Naive thymus-derived CD4-positive, alpha-beta T cell (primary cell): ENCODE results near the gene MAK. TPM values are rescaled to one million over a fixed set of nuclear protein-coding genes. Genes with fewer than 3 reads are reported as not detected.
"Not testable (repeated sequence)": the region's sequence is repeated elsewhere in the genome, so short reads cannot be mapped to it uniquely, and the experiment has no call there.

ENCODE experiments used
- ATAC-seq: fragments of 150-1000 bp; cut with Tn5 transposase; 2 replicates; pipeline ENCODE4 v1.10.0; 2021; ENCODE audit warnings: mild to moderate bottlenecking, moderate library complexity
- CTCF ChIA-PET: fragments of 350-600 bp; sonication (Branson Sonifier 250); formaldehyde crosslinking; loops from one replicate; lab custom pipeline; 2021; ENCODE audit warnings: antibody characterized with exemption; lab: Charles Lee
- POLR2A ChIA-PET: fragments of 350-600 bp; sonication (Branson Sonifier 250); formaldehyde crosslinking; loops from one replicate; lab custom pipeline; 2021; ENCODE audit warnings: antibody characterized with exemption, inconsistent platforms; lab: Charles Lee
- DNase-seq, 9 donors: peaks; one replicate each; pipeline versions ENCODE4 v3.0.0 to v3.0.0-alpha.2; 2020 to 2022; ENCODE audit warnings: mixed read lengths in 1 of 9
- H3K27ac ChIP-seq: one replicate; pipeline ENCODE4 v1.7.0; 2013; ENCODE audit warnings: mild to moderate bottlenecking, low read depth, low read length, moderate library complexity
- H3K27me3 ChIP-seq, 2 donors: one replicate each; pipeline ENCODE4 v1.7.0; 2013; ENCODE audit warnings: low read length in 2 of 2, mild to moderate bottlenecking in 2 of 2, moderate library complexity in 2 of 2; ENCODE audit not compliant: control insufficient read depth in 2 of 2, insufficient read depth in 2 of 2
- H3K36me3 ChIP-seq, 3 experiments: 1 replicate in 2 of 3; 2 replicates in 1 of 3; pipeline ENCODE4 v1.7.0; 2013; ENCODE audit warnings: low read length in 3 of 3, mild to moderate bottlenecking in 3 of 3, moderate library complexity in 1 of 3; ENCODE audit not compliant: insufficient read depth in 3 of 3, control insufficient read depth in 2 of 3
- H3K4me1 ChIP-seq, 2 donors: one replicate each; pipeline ENCODE4 v1.7.0; 2013; ENCODE audit warnings: low read length in 2 of 2, mild to moderate bottlenecking in 2 of 2, moderate library complexity in 1 of 2; ENCODE audit not compliant: control insufficient read depth in 2 of 2, insufficient read depth in 2 of 2
- H3K4me3 ChIP-seq: 2 replicates; pipeline ENCODE4 v1.7.0; 2013; ENCODE audit warnings: mild to moderate bottlenecking, low read length
- H3K9me3 ChIP-seq, 3 experiments: 1 replicate in 2 of 3; 2 replicates in 1 of 3; pipeline ENCODE4 v1.7.0; 2013; ENCODE audit warnings: low read length in 3 of 3; ENCODE audit not compliant: control insufficient read depth in 2 of 3
- H3K27ac Mint-ChIP-seq, 9 donors: one replicate each; pipeline ENCODE4 v1.8.0; 2020 to 2022; ENCODE audit warnings: mixed read lengths in 9 of 9, mild to moderate bottlenecking in 8 of 9, moderate library complexity in 5 of 9, inconsistent platforms in 2 of 9
- H3K27me3 Mint-ChIP-seq, 5 donors: one replicate each; pipeline ENCODE4 v1.8.0; 2021 to 2022; ENCODE audit warnings: mixed read lengths in 5 of 5, mild to moderate bottlenecking in 1 of 5
- H3K36me3 Mint-ChIP-seq, 5 donors: one replicate each; pipeline ENCODE4 v1.8.0; 2020 to 2022; ENCODE audit warnings: mixed read lengths in 5 of 5, mild to moderate bottlenecking in 3 of 5, inconsistent platforms in 1 of 5
- H3K4me1 Mint-ChIP-seq, 7 donors: one replicate each; pipeline ENCODE4 v1.8.0; 2020 to 2022; ENCODE audit warnings: mixed read lengths in 7 of 7, mild to moderate bottlenecking in 3 of 7, inconsistent platforms in 1 of 7
- H3K4me3 Mint-ChIP-seq, 10 donors: one replicate each; pipeline ENCODE4 v1.8.0; 2020 to 2022; ENCODE audit warnings: mild to moderate bottlenecking in 10 of 10, mixed read lengths in 10 of 10, moderate library complexity in 6 of 10, inconsistent platforms in 2 of 10
- H3K9me3 Mint-ChIP-seq, 11 donors: one replicate each; pipeline ENCODE4 v1.8.0; 2020 to 2022; ENCODE audit warnings: mixed read lengths in 11 of 11, mild to moderate bottlenecking in 4 of 11, inconsistent platforms in 1 of 11, moderate library complexity in 1 of 11
- intact Hi-C, 2 donors: fragments of 100-400 bp; cut with micrococcal nuclease; formaldehyde crosslinking; loops; one replicate each; pipeline ENCODE4 v1.15.1; 2023
- polyA plus RNA-seq, 2 donors: library from polyadenylated mRNA; unstranded; fragments of 300-500 nt; fragmentation: Illumina TruSeq; gene quantifications; one replicate each; pipeline ENCODE4 v1.2.3, GENCODE V29; 2021
- total RNA-seq, 6 experiments: library from RNA in 5 of 6; stranded (reverse) in 5 of 6; gene quantifications; 1 replicate in 5 of 6; 2 replicates in 1 of 6; pipeline ENCODE4 v1.2.3 and lab custom pipeline; 2021 to 2026

Gene MAK
- total and polyA plus RNA-seq, 7 experiments from 2014 or later: 0.07 to 0.42 (median 0.34) TPM; not detected in 4

DNA sequence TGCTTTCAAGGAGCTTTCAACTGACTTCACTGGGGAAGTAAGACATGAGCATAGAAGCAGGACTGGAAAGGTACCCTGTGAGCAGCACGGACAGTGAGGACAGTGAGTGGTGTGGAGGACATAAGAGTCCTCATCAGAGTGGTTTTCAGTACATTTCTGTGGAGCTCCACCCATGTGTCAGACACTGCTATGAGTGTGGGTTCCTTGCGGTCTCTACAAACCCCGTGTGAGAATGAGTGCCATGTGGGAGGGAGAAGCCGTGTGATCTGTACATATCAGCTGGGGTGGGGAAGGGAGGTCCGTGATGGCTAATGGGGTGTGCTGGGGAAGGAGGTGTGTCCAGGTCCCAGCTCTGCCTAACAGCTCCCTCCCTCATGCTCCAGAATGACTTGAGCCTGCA lies 86.6 kb downstream of the MAK start:
- H3K27me3 Mint-ChIP-seq, H3K4me3 Mint-ChIP-seq, H3K4me3 ChIP-seq, POLR2A ChIA-PET, H3K9me3 Mint-ChIP-seq, H3K27ac ChIP-seq, intact Hi-C loops, H3K9me3 ChIP-seq, DNase-seq, H3K27me3 ChIP-seq: not testable (repeated sequence)
- H3K36me3 ChIP-seq: peaks cover 0 to 57% (median 13%) of the 10 kb centered on the region in 3 experiments
- peaks cover 12 to 33% of the 10 kb centered on the region in 2 donors for H3K4me1 ChIP-seq
- CTCF ChIA-PET: interaction anchor here (0.6 kb wide), 1 partner anchor 346 kb away, joined by 3 read pairs; no protein-coding TSS in a partner anchor
- ATAC-seq: peak; percentile 13
- peaks cover 15 to 57% (median 35%) of the 10 kb centered on the region in 5 donors for H3K36me3 Mint-ChIP-seq
- H3K4me1 Mint-ChIP-seq: peaks cover 23 to 77% (median 70%) of the 10 kb centered on the region in 7 donors
- peak overlapping the region in 4 of 9 donors; percentile 11 to 69 (median 40) for H3K27ac Mint-ChIP-seq

GRCh38 chr6:10750568-10750967 lies 87.8 kb downstream of the MAK start:
- Mint-ChIP-seq H3K36me3 (peaks cover 15 to 48% (median 30%) of the 10 kb centered on the region in 5 donors), H3K4me1 (peaks cover 27 to 85% (median 76%) of the 10 kb centered on the region in 7 donors), H3K27ac (peak overlapping the region in 5 of 9 donors; percentile 4 to 69 (median 29)), H3K4me3 (peak overlapping the region in 4 of 10 donors; percentile 29 to 94 (median 57))
- H3K9me3 Mint-ChIP-seq, H3K27ac ChIP-seq, H3K27me3 ChIP-seq, H3K9me3 ChIP-seq, ATAC-seq, intact Hi-C loops, DNase-seq, H3K4me3 ChIP-seq, H3K27me3 Mint-ChIP-seq: not testable (repeated sequence)
- POLR2A ChIA-PET: interaction anchor here (0.6 to 1.2 kb wide), 2 partner anchors 56 to 99 kb away, joined by 4 to 6 read pairs; partner anchors contain the start of genes C6orf52 and PAK1IP1
- Histone ChIP-seq H3K36me3 (peaks cover 0 to 48% (median 13%) of the 10 kb centered on the region in 3 experiments), H3K4me1 (peaks cover 12 to 37% of the 10 kb centered on the region in 2 donors)
- CTCF ChIA-PET: interaction anchor here (0.6 kb wide), 1 partner anchor 223 kb away, joined by 3 read pairs; no protein-coding TSS in a partner anchor

- Mint-ChIP-seq H3K4me3 (peak overlapping the region; percentile 19 to 98 (median 86)), H3K36me3 (peaks cover 10 to 39% (median 24%) of the 10 kb centered on the region in 5 donors), H3K27me3 (no peaks in the 10 kb centered on the region), H3K27ac (peak overlapping the region in 8 of 9 donors; percentile 5 to 97 (median 49)), H3K4me1 (peaks cover 32 to 82% (median 77%) of the 10 kb centered on the region in 7 donors), H3K9me3 (no peaks in the 10 kb centered on the region)
- ATAC-seq (no peak), DNase-seq (no peak)
- H3K4me3 ChIP-seq: no peak overlapping the region
- no peaks in the 10 kb centered on the region for H3K9me3 ChIP-seq
- CTCF ChIA-PET: no interaction called here
- H3K4me1 ChIP-seq: peaks cover 12 to 37% of the 10 kb centered on the region in 2 donors
- intact Hi-C loops: no loop called here
- H3K27ac ChIP-seq: no peak overlapping the region
- no peaks in the 10 kb centered on the region for H3K27me3 ChIP-seq
- POLR2A ChIA-PET: interaction anchor here (4.5 kb wide), 1 partner anchor 28 kb away, joined by 72 read pairs; the partner anchor contains the start of gene TMEM14C
- peaks cover 0 to 39% (median 12%) of the 10 kb centered on the region in 3 experiments for H3K36me3 ChIP-seq
These were observed 88.6 kb downstream of the MAK start for GRCh38 chr6:10749734-10750133.

GRCh38 chr6:10747251-10747972 lies 90.9 kb downstream of the MAK start, which contains the start of gene TMEM14B:
TMEM14B (plus strand) TSS chr6:10747805; CDS start chr6:10749246, 1,441 bp downstream.
- Mint-ChIP-seq H3K9me3 (no peaks in the 10 kb centered on the region), H3K27me3 (no peaks in the 10 kb centered on the region), H3K36me3 (peaks cover 0 to 25% (median 10%) of the 10 kb centered on the region in 5 donors), H3K4me3 (peak within 1 kb of the TSS; percentile 85 to 98 (median 91)), H3K27ac (peak within 1 kb of the TSS; percentile 82 to 99 (median 96)), H3K4me1 (peaks cover 24 to 67% (median 62%) of the 10 kb centered on the region in 7 donors)
- no peaks in the 10 kb centered on the region for H3K27me3 ChIP-seq
- H3K36me3 ChIP-seq: peaks cover 0 to 16% (median 7%) of the 10 kb centered on the region in 3 experiments
- ChIA-PET CTCF (interaction anchor here (0.6 to 1.2 kb wide), 2 partner anchors 12 to 269 kb away, joined by 3 to 4 read pairs; no protein-coding TSS in a partner anchor), POLR2A (interaction anchor here (0.6 to 4.5 kb wide), 6 partner anchors 9 to 358 kb away, joined by 3 to 72 read pairs (median 5); partner anchors contain the start of genes C6orf52, PAK1IP1 and TMEM14C)
- peak within 1 kb of the TSS; percentile 71 for H3K4me3 ChIP-seq
- H3K9me3 ChIP-seq: no peaks in the 10 kb centered on the region
- H3K27ac ChIP-seq: peak within 1 kb of the TSS; percentile 79
- intact Hi-C loops: loop anchor here (1.0 to 2.0 kb wide), 11 partner anchors 12 to 790 kb away; partner anchors contain the start of genes C6orf52 (in 2 of the 2), MAK (in 2 of the 2), PAK1IP1 (in 2 of the 2) and SMIM13 (in 2 of the 2)
- ATAC-seq: peak; percentile 99
- peaks cover 12 to 37% of the 10 kb centered on the region in 2 donors for H3K4me1 ChIP-seq
- DNase-seq: peak; percentile 97 to 100 (median 99)

DNA sequence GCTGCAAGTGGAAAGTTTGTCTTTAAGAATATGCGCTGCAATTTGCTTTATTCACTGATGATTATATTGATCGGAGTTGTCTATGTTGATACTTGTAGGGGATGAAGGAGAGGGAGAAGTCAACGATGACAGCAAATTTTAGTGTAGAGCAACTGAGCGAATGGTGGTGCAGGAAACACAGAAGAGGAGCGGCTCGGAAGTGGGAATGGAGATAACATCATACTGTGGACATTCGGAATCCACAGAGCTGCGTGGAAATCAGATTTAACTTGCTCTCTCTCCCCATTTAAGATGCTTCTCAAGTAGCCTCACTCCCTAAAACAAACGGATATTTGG lies 91.5 kb downstream of the MAK start:
- DNase-seq: no peak
- POLR2A ChIA-PET: interaction anchor here (1.2 to 4.5 kb wide), 5 partner anchors 9 to 54 kb away, joined by 3 to 72 read pairs (median 5); partner anchors contain the start of genes C6orf52, PAK1IP1 and TMEM14C

DNA sequence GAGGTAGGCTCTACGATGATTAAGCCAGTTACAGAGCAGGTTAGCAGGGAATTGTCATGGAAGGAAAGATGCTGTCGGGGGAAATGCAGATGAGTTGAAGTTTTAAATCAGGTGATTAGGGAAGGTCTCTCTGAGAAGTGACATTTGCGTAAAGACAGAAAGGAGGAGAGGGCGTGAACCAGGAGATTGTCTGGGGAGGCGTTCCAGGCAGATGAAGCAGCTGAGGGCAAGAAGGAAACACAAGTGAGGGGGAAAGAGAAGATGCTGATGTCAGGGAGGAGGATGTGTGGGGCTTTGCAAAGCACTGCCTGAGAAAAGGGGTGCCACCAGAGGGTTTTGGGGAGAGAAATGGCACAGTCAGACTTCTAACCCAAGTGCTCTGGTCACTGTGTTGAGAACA lies 93.2 kb downstream of the MAK start:
- Histone ChIP-seq H3K9me3 (no peaks in the 10 kb centered on the region), H3K36me3 (peaks cover 0 to 3% (median 0%) of the 10 kb centered on the region in 3 experiments), H3K27ac (no peak overlapping the region), H3K27me3 (no peaks in the 10 kb centered on the region), H3K4me3 (no peak overlapping the region), H3K4me1 (peaks cover 12 to 27% of the 10 kb centered on the region in 2 donors)
- H3K9me3 Mint-ChIP-seq: no peaks in the 10 kb centered on the region
- peaks cover 0 to 16% (median 3%) of the 10 kb centered on the region in 5 donors for H3K36me3 Mint-ChIP-seq
- ATAC-seq (no peak), DNase-seq (no peak)
- peak overlapping the region in 5 of 10 donors; percentile 5 to 90 (median 22) for H3K4me3 Mint-ChIP-seq
- no peaks in the 10 kb centered on the region for H3K27me3 Mint-ChIP-seq
- POLR2A ChIA-PET: no interaction called here
- H3K4me1 Mint-ChIP-seq: peaks cover 20 to 47% (median 44%) of the 10 kb centered on the region in 7 donors
- H3K27ac Mint-ChIP-seq: peak overlapping the region in 4 of 9 donors; percentile 1 to 81 (median 14)
- CTCF ChIA-PET: no interaction called here
- intact Hi-C loops: no loop called here

More for the DNA sequence above, 91.5 kb downstream of the MAK start:
- Mint-ChIP-seq H3K27me3 (no peaks in the 10 kb centered on the region), H3K4me1 (peaks cover 24 to 64% (median 62%) of the 10 kb centered on the region in 7 donors), H3K9me3 (no peaks in the 10 kb centered on the region), H3K27ac (peak overlapping the region; percentile 82 to 99 (median 96)), H3K36me3 (peaks cover 0 to 24% (median 7%) of the 10 kb centered on the region in 5 donors), H3K4me3 (peak overlapping the region; percentile 85 to 98 (median 91))
- H3K9me3 ChIP-seq: no peaks in the 10 kb centered on the region
- H3K27ac ChIP-seq: peak overlapping the region; percentile 79
- peak overlapping the region; percentile 71 for H3K4me3 ChIP-seq
- peaks cover 12 to 37% of the 10 kb centered on the region in 2 donors for H3K4me1 ChIP-seq
- intact Hi-C loops: loop anchor here (1.0 to 2.0 kb wide), 11 partner anchors 12 to 790 kb away; partner anchors contain the start of genes C6orf52 (in 2 of the 2), MAK (in 2 of the 2), PAK1IP1 (in 2 of the 2) and SMIM13 (in 2 of the 2)
- no peaks in the 10 kb centered on the region for H3K27me3 ChIP-seq
- ATAC-seq: no peak
- H3K36me3 ChIP-seq: peaks cover 0 to 14% (median 7%) of the 10 kb centered on the region in 3 experiments
- CTCF ChIA-PET: no interaction called here
